ENCODE data around the gene RTKN2.
"Not testable (repeated sequence)": the region's sequence is repeated elsewhere in the genome, so short reads cannot be mapped to it uniquely, and the experiment has no call there.

Gene RTKN2, protein sequence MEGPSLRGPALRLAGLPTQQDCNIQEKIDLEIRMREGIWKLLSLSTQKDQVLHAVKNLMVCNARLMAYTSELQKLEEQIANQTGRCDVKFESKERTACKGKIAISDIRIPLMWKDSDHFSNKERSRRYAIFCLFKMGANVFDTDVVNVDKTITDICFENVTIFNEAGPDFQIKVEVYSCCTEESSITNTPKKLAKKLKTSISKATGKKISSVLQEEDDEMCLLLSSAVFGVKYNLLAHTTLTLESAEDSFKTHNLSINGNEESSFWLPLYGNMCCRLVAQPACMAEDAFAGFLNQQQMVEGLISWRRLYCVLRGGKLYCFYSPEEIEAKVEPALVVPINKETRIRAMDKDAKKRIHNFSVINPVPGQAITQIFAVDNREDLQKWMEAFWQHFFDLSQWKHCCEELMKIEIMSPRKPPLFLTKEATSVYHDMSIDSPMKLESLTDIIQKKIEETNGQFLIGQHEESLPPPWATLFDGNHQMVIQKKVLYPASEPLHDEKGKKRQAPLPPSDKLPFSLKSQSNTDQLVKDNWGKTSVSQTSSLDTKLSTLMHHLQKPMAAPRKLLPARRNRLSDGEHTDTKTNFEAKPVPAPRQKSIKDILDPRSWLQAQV

DNA sequence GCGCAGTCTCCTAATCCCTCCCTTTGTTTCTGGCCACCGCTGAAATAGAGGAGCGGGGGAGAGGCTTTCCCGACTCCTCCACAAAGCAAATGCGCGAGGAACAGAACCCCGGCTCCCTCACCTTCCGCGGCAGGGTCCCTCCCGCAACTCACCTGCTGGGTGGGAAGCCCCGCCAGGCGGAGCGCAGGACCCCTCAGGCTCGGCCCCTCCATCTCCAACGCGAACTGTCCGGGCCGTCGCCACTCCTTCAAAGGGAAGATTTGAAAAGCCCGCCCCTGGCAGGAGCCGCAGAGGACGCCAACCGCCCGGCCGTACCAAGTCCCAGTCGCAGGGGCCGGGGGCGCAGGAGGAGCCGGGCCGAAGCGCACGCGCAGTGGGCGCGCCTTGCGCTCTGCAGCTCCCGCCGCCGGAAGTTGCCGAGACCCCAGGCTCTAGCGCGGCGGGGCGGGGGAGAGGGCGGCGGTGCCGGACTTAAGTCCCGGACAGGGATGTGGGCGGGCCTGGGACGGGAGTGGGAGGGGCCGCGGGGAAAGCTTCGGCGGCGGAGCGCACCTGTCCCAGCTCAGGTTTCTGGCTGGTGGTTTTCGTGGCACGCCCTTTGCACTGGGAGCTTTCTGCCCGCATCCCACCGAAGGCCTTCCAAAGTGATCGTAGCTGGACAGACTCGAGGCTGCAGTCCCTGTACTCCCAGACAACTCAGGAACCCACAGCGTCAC, at the start of gene RTKN2:
TSS of gene RTKN2 (minus strand) at position 446 of the 716 bp plus-strand sequence. CDS start at position 212, 234 bp downstream.
- DNase-seq (ENCODE audit: low read depth in 3 of 3), result peak; percentile 41 to 64 (median 50)

DNA sequence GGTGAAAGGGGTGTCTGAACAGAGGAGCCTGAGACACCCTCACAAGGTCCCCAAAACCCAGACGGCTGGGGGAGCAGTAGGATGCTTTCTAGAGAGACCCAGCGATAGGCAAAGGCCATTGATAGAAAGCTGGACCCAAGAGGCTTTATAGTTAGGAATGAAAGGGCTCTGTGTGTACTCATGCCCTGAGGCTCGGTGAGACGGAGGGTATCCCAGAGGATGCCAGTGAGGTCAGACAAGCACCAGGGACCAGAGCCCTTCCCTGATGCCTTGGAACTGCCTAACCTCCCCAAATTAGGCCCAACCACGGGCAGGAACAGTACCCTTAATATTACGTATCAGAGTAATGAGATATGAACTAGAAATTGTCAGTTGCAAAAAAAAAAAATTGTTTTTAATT, 48.6 kb upstream of the RTKN2 start:
- DNase-seq (ENCODE audit: low read depth in 3 of 3), result no peak

DNA sequence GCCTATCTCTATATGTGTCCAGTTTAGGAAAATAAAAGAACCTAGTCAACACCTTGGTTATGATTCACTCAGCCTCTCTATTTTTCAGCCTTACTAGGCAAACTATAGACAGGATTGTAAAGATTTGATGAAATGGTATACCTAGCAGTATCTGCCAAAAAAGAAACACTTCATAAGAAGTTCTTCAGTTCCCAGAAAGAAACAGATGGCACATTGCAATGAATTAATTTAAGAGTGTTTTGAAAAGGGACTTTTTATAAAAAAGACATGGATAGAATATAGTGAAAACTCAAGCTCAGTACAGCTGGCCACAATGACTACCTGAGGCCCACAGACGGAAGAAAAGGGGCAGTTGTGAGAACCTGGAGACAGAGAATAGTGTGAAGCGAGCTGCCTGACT, 40.6 kb upstream of the RTKN2 start:
- no peak for DNase-seq (ENCODE audit: low read depth in 3 of 3)

DNA sequence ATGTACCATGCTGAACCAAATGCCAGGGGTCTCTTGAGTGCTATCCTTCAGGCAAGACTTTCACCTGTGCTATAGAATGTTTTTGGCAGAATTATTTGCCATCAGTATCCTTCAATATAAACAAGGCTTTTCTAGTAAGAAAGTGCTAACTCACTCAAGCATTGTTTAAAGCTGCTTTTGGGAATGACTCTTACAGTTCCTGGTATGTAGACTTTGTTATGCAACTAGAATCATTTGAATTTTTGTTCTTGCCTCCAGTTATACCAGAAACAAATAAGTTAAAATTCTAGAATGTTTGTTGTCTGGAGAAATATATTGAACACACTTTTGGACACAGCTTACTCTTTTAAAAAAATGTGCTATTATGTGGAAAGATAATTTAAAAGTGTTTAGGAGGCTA, 39.5 kb upstream of the RTKN2 start:
- no peak for DNase-seq (ENCODE audit: low read depth in 3 of 3)

DNA sequence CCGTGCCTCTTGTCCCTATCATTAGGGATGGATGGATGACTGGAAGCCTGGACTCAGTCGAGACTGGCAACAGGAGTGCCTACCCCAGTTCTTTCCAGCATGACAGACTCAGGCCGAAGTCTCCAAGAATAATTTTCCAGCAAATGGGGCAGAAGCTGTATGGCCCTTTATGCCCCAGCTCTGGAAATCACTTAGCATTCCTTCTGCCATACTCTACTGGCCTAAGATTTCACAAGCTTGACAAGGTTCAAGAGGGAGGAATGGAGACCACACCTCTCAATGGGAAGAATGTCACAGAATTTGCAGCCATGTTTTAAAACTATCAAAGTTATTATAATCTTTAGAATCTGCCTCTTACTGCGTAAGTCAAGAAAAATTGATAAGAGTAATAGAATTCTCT, 39.0 kb upstream of the RTKN2 start:
- DNase-seq (ENCODE audit: low read depth in 3 of 3), result no peak

DNA sequence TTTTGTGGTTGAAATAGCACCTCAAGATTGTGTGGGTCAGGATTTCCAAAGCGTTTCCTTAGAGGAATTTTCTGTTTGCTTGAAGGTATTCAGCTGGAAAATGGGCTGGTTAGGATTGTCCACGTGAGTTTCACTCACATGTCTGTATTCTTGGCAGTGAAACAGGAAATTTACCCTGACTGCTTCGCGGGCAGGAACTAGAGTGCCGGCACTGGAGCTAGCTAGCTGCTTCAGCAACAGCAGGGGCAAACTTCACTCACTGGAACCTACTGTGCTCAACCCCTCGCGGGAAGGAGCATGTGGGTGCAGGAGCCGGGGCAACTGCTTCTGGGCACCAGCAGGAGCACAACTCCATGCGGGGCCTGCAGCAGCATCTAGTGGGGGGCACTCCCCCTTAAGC, 38.0 kb upstream of the RTKN2 start:
- DNase-seq (ENCODE audit: low read depth in 3 of 3), result peak in 1 of 3 experiments; percentile 1

DNA sequence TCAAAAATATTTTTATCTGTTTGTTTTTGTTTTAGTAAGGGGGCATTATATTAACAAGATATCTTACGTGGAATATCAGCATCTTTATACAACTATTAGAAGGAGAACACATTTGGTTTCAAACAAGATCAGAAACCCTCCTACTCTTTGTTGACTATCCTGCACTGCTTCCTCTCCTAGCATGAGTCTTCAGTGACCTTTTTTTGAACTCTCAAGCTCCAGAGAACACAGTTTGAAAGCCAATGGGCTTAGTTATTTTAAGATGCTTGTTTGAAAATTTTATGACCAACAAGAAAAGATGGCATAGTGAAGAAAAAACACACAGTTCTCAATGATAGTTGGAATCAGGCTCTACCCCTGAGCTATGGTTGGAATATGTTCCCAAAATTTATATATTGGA, 37.2 kb upstream of the RTKN2 start:
- DNase-seq (ENCODE audit: low read depth in 3 of 3), result no peak

DNA sequence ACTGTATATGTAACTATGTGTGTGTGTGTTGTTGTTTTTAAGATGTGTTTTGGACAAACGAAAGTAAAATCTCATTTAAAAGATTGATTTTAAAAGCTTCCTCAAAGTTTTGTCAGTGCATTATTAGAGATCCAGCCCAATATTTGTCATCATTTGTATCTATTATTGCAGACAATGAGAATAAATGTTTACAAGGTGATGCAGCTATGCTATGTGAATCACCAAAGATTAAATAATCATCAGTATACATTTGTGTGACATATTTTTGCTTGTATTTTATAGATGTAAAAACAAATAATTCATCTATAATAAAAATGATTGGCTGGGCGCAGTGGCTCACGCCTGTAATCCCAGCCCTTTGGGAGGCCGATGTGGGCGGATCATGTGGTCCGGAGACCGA, 35.3 kb upstream of the RTKN2 start:
- DNase-seq (ENCODE audit: low read depth in 3 of 3), result no peak

DNA sequence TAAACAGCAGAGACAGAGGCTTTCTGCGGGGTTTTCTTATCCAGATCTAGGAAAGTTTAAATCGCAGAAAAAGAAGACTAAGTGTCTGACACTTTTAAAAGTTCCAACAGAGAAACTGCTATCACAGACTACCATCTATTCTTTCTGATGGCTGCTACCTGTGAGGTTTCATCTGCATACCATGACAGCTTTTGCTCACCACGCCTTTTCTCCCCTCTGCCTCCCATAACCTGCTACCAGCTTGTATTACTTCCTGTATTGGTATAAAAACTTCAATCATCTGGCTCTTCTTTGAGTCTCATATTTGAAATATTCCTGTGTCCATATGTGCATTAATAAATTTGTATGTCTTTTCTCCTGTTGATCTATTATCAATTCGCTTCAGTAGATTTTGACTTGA, 34.1 kb upstream of the RTKN2 start:
- DNase-seq (ENCODE audit: low read depth in 3 of 3), result no peak

DNA sequence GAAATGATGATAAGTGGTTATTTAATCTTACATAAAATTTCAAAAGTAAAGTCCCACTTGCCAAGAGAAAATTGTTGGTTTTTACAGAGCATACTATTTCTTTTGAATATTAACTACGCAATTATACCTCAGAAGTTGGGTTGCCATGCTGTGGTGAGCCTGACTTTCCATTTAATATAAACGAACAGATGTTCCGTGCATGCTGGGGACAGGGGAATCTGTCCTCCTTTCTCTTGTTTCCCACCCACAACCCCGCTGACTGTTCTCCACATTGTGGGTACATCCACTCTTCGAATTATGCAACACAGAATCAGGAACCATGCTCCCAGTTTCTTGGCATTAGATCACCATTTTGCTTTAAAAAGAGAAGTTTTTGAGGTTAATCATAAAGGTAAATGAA, 29.2 kb upstream of the RTKN2 start:
- DNase-seq (ENCODE audit: low read depth in 3 of 3), result no peak

DNA sequence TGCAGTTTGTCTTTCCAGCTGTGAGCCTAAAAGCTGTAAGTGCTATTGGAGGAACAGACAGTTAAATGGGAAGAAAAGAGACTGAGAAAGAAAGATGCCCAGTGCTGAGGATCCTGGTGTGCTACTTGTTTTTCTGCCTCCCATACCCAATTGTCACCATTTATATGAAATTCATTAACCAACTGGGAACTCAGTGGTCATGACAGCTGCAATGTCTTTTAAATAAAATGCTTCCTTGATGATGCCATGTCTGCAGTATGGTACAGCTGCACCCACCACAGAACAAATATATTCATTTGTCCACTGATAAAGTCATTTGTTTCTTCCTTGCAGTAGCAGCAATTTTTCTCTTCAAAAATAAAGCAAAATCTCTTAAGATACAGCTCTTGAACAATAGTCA, 15.6 kb upstream of the RTKN2 start:
- no peak for DNase-seq (ENCODE audit: low read depth in 3 of 3)

DNA sequence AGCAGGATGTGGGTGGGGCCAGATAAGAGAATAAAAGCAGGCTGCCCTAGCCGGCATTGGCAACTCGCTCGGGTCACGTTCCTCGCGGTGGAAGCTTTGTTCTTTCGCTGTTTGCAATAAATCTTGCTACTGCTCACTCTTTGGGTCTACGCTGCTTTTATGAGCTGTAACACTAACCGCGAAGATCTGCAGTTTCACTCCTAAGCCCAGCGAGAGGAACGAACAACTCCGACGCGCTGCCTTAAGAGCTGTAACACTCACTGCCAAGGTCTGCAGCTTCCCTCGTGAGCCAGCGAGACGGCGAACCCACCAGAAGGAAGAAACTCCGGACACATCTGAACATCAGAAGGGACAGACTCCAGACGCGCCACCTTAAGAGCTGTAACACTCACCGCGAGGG, 12.7 kb upstream of the RTKN2 start:
- not testable (repeated sequence) for DNase-seq (ENCODE audit: low read depth in 3 of 3)

DNA sequence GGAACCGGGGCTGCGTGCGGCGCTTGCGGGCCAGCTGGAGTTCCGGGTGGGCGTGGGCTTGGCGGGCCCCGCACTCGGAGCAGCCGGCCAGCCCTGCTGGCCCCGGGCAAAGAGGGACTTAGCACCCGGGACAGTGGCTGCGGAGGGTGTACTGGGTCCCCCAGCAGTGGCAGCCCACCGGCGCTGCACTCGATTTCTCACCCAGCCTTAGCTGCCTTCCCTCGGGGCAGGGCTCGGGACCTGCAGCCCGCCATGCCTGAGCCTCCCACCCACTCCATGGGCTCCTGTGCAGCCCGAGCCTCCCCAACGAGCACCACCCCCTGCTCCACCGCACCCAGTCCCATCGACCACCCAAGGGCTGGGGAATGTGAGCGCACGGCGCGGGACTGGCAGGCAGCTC, 11.7 kb upstream of the RTKN2 start:
- not testable (repeated sequence) for DNase-seq (ENCODE audit: low read depth in 3 of 3)

DNA sequence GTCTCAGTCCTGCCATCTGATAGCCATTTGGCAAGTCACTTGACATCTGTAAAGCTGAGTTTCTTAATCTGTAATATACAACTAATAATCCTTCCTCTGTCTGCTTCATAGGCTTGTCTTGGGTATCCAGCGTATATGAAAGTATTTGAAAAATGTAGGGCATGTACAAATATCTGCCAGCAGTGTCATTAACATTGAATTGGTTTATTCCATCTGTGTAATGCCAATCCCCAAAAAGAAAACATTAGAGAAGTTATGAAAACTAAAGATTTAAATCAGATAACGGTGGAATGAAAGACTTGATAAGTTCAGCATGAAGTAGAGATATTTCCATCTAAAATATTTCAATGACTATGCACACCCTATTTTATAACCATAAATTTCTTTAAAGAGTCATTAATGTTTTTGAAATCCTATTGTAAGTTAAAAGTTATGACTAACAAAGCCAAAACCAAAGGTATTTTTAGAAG, 9.8 kb upstream of the RTKN2 start:
- no peak for DNase-seq (ENCODE audit: low read depth in 3 of 3)

DNA sequence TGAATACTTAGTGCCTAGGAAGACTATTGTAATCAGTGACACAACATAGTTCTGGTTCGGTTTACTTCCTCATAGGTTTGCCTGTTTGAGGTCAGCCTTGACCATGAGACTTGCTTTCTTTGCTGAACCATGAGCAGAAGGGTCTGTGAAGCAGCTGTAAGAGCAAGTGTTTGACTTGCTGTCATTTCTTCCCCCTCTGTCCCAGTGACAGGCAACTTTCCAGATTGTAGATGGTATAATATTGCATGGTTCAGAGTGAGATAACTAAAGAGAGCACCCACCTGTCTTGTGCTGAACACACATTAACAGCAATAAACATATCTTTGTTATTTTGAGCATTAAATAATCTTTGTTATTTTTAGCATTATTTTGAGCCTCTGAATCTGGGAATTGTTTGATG, 9.3 kb upstream of the RTKN2 start:
- no peak for DNase-seq (ENCODE audit: low read depth in 3 of 3)

DNA sequence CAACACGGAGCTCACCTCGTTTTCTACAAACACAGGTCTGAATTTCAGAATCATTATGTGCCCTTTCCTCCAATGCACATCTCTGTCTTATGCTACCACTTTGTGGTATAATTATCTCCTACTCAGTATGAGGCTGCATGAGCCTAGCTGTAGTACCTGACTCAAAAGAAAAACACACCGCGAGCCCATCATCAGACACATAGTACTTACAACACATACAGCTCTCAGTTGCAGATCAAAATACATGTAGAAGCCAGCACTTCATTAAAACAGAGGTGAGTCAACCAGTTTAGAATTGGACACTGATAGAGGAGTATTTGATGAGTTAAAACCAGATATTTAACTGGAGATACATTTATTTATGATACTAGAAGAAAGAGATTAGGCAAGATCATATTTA, 1.4 kb upstream of the RTKN2 start:
- no peak for DNase-seq (ENCODE audit: low read depth in 3 of 3)

DNA sequence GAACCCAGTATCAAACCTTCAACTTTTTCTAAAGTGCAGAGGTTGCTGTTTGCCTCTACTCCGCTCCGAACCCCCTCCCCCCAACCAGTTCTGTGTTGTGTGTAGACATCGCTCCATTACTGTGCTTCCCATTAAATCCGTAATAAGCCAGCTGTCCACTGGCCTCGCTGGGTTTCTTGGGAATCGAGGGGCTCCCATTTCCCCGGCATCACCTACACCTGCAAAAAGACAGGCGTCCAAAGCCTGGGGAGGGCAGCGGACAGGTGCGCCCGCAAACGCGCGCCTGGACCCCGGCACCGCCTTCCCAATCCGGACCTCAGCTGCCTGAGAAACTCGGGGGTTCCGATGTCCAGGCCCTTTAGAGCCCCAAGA, 631 bp downstream of the RTKN2 start:
- no peak for DNase-seq (ENCODE audit: low read depth in 3 of 3)

DNA sequence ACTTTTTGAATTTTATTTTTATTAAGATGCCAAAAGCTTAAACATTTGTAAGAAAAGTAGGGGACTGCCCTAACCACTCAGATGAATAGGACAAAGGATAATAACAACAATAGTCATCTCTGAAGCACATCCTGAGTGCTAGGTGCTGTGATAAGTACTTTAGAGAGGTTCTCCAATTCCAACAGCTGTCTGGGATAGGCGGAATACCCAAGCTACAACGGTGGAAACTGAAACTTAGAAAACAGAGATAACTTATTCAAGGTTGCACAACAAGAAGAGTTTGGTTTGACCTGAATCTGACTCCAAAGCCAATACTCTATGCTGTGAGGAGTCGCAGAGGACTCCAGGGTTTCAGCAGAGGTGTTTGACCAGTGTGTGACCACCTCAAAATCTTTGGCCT, 2.0 kb downstream of the RTKN2 start:
- no peak for DNase-seq (ENCODE audit: low read depth in 3 of 3)

DNA sequence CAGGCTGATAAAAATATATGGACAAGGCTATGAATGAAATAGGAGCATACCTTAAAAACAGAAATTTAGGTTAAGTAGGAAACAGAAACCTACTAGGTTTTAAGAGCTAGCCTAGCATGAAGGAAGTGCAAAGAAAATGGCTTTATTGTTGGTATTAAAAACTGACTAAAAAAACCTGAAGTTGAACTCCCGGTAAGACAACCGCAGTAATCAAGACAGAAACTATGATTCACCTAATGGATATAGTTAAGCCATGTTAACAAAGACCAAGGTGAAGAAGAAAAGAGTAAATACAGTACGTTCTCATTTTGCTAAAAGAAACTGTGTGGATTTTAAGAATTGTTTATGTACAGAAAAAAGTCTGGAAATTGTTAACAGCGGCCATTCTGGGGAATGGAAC, 2.5 kb downstream of the RTKN2 start:
- no peak for DNase-seq (ENCODE audit: low read depth in 3 of 3)

DNA sequence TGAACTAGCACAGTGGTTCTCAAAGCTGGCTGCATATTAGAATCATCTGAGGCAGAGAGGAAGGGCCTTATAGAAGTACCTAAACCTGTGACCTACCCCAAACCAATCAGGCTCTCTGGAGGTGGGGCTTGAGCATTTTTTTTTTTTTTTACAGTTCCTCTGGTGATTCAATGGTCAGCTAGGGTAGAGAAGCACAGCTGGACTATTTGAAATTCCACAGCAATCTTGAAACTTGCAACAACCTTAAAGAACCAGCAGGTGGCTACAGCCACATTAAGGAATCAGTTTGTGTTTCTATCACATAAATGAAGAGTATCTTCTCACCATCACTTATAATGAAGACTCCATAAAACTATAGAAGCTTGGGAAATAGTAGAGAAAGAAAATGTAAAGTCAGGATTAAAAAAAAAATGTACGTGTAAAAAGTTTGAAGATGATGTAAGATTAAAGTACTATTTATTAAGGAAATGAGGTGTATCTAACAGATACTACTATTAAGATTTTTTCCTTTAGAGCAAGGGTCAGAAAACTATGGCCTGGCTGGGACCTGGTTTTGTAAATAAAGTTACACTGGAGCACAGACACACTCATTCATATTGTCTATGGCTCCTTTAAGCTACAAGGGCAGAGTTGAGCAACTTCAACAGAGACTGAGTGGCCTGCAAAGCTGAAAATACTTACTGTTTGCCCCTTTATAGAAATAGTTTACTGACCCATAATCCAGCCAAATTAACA, 3.8 kb downstream of the RTKN2 start:
- DNase-seq (ENCODE audit: low read depth in 3 of 3), result no peak

DNA sequence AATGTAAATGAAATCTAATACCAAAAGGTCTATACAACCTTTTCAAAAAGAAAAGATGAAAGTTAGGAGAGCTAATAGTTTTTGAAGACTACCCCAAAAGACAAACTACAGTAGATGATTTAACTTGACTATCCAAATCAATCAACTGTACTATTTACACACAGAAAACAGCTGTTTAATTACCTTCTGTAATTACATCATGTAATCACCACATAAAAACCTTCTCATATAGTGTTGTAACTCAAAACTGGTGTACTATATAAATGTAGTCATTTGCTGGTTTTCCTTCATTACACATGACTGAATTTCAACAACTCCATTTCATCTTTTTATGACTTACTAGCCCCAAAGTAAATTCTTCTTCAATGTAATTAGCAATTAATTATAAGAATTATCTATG, 4.5 kb downstream of the RTKN2 start:
- DNase-seq (ENCODE audit: low read depth in 3 of 3), result no peak

DNA sequence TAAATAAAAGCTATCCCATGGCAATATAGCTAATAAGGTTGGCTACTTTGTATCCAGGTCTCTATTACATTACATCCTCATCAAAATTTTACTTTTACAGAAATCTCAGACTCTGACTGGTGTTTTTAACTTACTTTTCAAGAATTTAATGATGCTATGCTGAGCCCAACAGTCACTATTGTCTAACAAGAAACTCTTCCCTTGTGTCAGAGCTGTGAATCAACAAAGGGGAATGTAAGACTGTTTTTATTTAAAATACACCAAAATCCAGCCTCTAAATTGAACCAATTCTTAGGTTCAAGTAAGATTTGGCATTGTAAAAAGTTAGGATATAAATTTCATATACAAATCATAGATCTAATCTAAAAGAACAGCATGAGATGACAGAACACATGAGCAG, 7.0 kb downstream of the RTKN2 start:
- no peak for DNase-seq (ENCODE audit: low read depth in 3 of 3)
